GM18907 (cell line): ENCODE results near the gene STUB1.
"Not testable (repeated sequence)": the region's sequence is repeated elsewhere in the genome, so short reads cannot be mapped to it uniquely, and the experiment has no call there.

Source experiments
- ATAC-seq: cut with Tn5 transposase; IDR thresholded peaks from one replicate; pipeline ENCODE4 v1.9.1; 2021; ENCODE audit warnings: mild to moderate bottlenecking, moderate library complexity; ENCODE audit not compliant: unreplicated experiment

The STUB1 gene

DNA sequence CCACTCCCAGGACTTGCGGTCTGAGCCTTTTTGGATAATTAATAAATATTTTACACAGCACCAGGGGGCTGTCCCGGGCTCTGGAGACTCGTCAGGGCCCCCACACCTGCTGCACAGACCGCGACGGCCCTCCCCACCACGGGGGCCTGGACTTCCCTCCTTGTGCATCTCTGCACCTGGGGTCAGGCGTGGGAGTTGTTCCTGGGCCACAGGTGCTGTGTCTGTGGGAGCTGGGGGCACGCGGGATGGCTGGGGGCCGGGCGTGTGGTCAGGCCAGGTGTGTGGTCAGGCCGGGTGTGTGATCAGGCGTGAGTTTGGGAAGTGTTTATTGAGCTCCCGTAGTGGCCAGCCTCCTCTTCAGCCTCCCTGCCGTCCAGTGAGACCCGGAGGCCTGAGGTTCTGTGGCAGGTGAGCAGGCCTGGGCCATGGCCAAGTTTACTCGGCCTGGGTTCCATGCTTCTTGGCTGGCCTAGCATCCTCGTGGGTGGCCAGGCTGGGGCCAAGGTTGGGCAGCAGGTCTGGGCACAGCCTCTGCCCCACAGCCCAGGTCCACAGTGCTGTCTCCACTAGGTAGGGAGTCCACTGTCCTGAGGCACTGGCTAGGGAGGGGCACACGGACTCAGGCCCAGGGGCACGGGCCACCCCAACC lies 1.9 kb upstream of the STUB1 start:
- no peak for ATAC-seq

DNA sequence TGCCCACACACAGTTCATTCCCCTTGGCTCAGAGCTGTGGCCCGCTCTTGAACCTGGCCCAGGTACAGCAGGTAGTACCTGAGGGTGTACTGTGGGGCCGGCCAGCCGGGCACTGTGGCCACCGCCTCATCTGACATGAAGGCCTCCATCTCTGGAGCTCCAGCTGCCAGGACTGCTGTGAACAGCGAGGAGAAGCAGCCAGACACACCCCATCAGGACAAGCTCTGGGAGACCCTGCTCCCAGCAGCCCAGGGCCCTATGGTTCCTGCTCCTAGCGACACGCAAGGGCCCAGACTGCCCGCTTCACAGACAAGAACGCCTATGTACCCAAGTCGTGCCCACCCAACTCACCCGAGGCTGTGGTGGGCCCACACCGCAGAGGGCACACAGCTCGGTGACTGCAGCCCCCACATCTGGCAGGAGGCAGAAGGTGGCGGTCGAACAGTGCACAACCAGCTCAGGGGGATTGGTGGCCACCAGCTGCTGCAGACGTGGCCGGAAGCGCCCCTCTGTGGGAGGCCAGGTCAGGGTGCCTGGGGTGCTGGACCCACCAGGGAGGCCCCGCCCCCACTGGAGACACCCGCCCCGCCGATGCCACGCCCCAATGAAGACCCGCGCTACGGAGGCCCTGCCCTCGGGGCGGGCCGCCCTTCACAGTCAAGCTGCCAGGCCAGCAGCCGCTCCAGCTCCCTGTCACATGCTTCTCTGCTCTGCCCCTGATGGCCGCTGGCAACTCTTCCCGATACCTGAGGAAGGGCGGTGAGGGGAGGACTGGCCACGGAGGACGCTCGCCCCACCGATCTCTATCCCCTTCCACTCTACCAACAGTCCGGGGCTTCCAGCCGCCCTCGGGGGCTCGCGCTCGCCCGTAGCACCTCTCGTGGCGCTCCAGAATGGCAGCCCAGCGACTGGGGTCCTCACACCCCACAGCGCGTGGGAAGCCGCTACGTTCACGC lies 1.1 kb upstream of the STUB1 start:
- ATAC-seq: peak; percentile 13

- no peak for ATAC-seq
These were observed 375 bp downstream of the STUB1 start for GRCh38 chr16:680625-680945.

DNA sequence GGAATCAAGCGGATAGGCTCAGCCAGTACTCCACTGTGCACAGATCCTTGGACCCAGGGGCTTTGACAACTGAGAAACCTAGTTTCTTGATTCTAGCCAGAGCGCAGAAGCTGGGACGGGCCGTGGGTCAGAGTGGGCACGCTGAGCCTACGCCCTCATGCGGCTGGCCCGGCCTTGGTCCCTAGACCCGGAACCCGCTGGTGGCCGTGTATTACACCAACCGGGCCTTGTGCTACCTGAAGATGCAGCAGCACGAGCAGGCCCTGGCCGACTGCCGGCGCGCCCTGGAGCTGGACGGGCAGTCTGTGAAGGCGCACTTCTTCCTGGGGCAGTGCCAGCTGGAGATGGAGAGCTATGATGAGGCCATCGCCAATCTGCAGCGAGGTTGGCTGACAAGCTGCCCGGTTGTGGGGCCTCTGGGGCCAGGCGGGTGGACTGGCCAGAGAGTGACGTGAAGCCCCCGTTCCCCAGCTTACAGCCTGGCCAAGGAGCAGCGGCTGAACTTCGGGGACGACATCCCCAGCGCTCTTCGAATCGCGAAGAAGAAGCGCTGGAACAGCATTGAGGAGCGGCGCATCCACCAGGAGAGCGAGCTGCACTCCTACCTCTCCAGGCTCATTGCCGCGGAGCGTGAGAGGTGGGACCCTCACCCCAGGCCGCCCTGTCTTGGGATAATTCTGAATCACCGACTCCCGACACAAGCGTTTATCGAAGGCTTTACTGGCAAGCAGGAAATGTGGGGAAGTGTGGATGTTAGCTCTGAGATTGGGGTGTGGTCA lies 946 bp downstream of the STUB1 start:
- ATAC-seq: no peak

GRCh38 chr16:681746-682427 lies 1.7 kb downstream of the STUB1 start:
- ATAC-seq: no peak

DNA sequence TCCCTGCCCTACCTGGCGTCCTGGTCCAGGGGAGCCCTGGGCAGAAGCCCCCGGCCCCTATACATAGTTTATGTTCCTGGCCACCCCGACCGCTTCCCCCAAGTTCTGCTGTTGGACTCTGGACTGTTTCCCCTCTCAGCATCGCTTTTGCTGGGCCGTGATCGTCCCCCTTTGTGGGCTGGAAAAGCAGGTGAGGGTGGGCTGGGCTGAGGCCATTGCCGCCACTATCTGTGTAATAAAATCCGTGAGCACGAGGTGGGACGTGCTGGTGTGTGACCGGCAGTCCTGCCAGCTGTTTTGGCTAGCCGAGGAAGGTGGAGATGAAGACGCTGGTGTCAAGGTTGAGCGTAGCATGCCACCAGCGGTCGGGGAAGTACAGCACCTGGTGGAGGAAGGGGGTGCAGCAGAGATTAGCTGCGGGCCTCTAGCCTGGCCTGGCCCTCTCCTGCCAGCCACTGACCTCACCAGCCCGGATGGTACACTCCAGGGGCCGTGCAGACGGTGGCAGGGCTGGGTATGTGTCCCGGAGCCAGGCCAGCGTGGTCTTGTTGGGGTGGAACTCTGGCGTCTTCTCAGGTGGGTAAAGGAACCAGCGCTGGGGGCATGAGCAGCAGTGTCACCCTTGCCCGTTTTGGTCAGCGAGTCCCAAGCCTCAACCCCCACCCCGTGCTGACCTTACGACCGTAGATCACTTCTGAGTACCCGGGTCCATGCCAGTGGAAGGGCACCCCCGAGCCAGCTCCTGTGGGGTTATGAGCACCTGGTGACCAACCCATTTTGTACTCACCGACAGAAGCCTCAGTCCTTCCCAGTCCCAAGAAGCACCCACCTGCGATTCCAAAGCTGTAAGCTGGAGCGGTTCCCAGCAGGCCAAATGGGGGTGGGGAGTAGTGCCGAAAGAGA lies 2.5 kb downstream of the STUB1 start:
- ATAC-seq: no peak

GRCh38 chr16:683396-684070 lies 3.3 kb downstream of the STUB1 start:
- ATAC-seq: no peak

DNA sequence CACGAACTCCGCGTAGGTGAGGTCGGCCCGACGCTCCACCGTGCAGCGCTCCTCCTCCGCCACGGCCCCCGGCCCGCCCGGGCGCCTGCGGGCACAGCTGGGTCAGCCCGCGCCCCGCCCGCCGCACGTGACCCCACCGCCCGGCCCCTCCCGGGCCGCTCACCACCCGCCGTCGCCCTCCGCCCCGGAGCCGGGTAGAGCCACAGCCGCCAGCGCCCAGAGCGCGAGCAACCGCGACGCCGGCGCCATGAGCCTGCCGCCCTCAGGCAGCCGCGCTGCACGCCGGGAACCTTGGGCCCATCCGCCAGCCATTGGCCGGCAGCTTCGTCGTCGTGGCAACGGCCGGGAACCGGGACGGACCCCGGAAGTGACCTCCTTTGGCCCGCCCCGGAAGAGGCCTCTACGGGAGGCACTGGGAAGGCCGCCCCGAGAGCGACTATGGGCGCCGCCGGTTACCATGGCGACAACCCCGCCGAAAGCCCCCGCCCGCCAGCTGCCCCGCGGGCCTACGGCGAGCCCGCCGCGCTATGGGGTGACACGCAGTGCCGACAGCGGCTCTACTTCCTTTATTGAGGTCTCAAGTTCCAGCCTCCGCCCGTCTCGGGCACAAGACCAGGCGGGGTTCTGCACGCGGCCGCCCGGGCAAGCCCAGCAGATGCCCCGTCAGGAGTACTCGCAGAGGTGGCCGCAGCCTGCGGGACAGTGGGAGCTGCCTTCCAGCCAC lies 4.0 kb downstream of the STUB1 start, which contains the start of gene JMJD8:
JMJD8 (minus strand) TSS at position 264 of the 724 bp plus-strand sequence; CDS start at position 249, 15 bp downstream.
- ATAC-seq: peak; percentile 59

DNA sequence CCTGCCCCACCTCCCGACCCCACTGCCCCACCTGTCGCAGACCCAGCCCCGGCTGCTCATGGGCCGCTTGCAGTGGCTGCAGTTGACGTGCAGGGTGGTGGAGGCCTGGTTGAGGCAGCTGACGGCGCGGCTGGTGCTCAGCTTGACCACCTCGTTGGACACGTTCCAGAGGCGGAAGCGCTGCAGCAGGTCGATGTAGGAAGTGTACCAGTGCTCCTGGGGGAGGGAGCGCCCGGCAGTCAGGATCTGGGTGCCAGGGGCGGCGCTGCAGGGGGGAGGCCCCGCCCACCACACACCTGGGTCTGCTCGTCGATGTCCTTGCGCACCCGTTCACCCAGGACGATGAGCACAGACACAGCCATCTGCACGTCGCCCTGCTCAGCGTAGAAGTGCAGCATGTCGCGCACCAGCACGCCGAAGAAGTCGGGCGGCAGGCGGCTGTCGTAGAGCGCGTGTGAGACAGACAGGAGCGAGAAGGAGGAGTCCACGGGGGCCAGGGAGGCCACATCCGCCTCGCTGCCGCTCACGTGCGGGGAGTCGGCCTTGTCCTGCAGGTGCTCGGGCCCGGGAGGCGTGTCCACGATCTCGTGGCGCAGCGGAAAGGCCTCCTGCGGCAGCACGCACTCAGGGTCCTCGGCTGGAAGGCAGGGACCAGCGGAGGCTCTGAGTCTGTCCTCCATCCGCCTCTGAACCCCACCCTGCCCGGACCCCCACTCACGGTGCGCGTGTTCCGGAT lies 4.9 kb downstream of the STUB1 start:
- no peak for ATAC-seq

DNA sequence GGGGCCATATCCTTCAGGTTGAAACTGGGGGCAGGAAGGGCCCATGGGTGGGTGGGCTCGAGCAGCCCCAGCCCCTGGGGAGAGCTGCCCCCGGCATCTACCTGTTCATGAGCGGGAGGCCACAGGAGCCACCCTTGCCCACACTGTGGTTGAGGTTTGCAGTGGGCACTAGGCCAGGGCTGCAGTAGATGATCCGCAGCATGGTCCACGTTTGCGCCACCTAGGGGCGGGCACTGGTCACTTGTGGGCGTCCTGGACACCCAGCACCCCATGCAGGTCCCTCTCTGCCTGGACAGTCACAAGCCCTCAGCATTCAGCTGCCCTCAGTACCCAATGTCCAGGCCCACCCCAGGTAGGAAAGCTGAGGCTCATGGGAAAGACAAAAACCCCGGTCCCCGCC lies 5.8 kb downstream of the STUB1 start:
- ATAC-seq: no peak

GRCh38 chr16:686459-687260 lies 6.5 kb downstream of the STUB1 start:
- ATAC-seq: no peak

GRCh38 chr16:687499-687898 lies 7.3 kb downstream of the STUB1 start:
- no peak for ATAC-seq

- ATAC-seq: no peak
These were observed 9.1 kb downstream of the STUB1 start for GRCh38 chr16:689175-689897.

DNA sequence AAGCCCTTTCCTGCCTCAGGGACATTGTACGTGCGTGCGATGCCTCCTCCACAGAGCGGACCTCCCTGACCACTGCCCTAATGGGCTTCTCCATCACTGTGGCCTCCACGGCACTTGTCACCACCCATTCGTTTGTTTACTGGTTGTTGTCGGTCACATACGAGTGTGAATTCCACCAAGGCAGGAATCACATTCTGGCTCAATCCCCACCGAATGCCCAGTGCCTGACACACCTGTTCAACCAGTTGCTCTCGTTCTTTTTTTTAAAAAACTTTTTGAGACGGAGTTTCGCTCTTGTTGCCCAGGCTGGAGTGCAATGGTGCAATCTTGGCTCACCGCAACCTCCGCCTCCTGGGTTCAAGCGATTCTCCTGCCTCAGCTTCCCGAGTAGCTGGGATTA lies 11.0 kb downstream of the STUB1 start:
- ATAC-seq: not testable (repeated sequence)

GRCh38 chr16:692356-693108 lies 12.3 kb downstream of the STUB1 start:
- ATAC-seq: no peak

GRCh38 chr16:693364-693763 lies 13.2 kb downstream of the STUB1 start:
- no peak for ATAC-seq
